ENCODE data around the gene ANXA2R. TPM values are rescaled to one million over a fixed set of nuclear protein-coding genes. Genes with fewer than 3 reads are reported as not detected.

Gene ANXA2R
- total RNA-seq, 1 experiment from 2014 or later, result 0.20 TPM

GRCh38 chr5:43063721-43064171 is 23.6 kb upstream of the ANXA2R start:
- Histone ChIP-seq H3K14ac (ENCODE audit: insufficient read depth, low read length) (peak overlapping the region; percentile 17), H4K20me1 (ENCODE audit: control insufficient read depth, insufficient read depth, insufficient read length) (no peaks in the 10 kb centered on the region), H3K9me3 (ENCODE audit: control insufficient read depth, low read depth, low read length) (no peaks in the 10 kb centered on the region), H3K27ac (ENCODE audit: insufficient read length, low read depth, low read length) (peak overlapping the region; percentile 51), H3K4me1 (ENCODE audit: insufficient read depth, low read length) (peaks cover 9% of the 10 kb centered on the region; the same call in 1 of the 2 replicates), H3K9ac (ENCODE audit: extremely low read depth, insufficient read length, low read length) (no peak overlapping the region), H2AK5ac (ENCODE audit: insufficient read length, low read length) (peak overlapping the region; percentile 84), H2BK15ac (ENCODE audit: low read depth, low read length) (no peak overlapping the region), H3K23ac (ENCODE audit: insufficient read length, low read depth, low read length) (no peak overlapping the region), H4K5ac (ENCODE audit: insufficient read length, low read depth, low read length) (peak overlapping the region; percentile 54), H2BK120ac (ENCODE audit: low read depth, low read length, poor library complexity, severe bottlenecking) (no peak overlapping the region), H3K4me2 (ENCODE audit: insufficient read depth, insufficient read length, low read length) (peak overlapping the region; percentile 76), H3T11ph (ENCODE audit: low read length) (no peak overlapping the region), H2BK20ac (ENCODE audit: low read depth, low read length, poor library complexity, severe bottlenecking) (no peak overlapping the region), H2BK12ac (ENCODE audit: insufficient read length, low read depth, low read length) (peak overlapping the region; percentile 74), H4K91ac (ENCODE audit: insufficient read length, low read depth, low read length) (peak overlapping the region; percentile 88), H3K18ac (ENCODE audit: insufficient read length, low read depth, low read length) (peak overlapping the region; percentile 57), H3K27me3 (ENCODE audit: insufficient read depth, low read length) (no peaks in the 10 kb centered on the region), H2BK5ac (ENCODE audit: insufficient read length, low read length) (no peak overlapping the region), H2AFZ (ENCODE audit: low read length) (no peak overlapping the region), H3K23me2 (ENCODE audit: insufficient read length, low read depth, low read length, poor library complexity, severe bottlenecking) (peaks cover 29% of the 10 kb centered on the region), H3K4ac (ENCODE audit: low read depth, low read length) (no peak overlapping the region), H4K8ac (replicated peaks; ENCODE audit: insufficient read length, low read depth, low read length) (no peak overlapping the region), H3K79me2 (ENCODE audit: insufficient read depth, low read length) (peaks cover 3% of the 10 kb centered on the region; the same call in 1 of the 2 replicates), H3K56ac (ENCODE audit: insufficient read length, low read depth, low read length) (no peak overlapping the region), H3K79me1 (ENCODE audit: insufficient read depth, low read depth, low read length, poor library complexity, severe bottlenecking) (no peaks in the 10 kb centered on the region)
- no peak for TF ChIP-seq CTCF (conservative IDR thresholded peaks at IDR 0.05)
- H3K27me3 Mint-ChIP-seq (ENCODE audit: low read depth), result peaks cover 5% of the 10 kb centered on the region
- no CpG with 5 or more reads among the region's 12 CpGs for WGBS (ENCODE audit: extremely low coverage, insufficient read length, low lambda C conversion rate)
- H3K9me3 Mint-ChIP-seq, result peaks cover 3 to 4% of the 10 kb centered on the region in 2 experiments; a peak in 1 of 5 replicates
- peaks cover 29 to 30% of the 10 kb centered on the region in 2 experiments for H3K4me1 Mint-ChIP-seq
- peak overlapping the region in 1 of 3 experiments; percentile 79; a peak in 2 of 7 replicates for H3K27ac Mint-ChIP-seq
- H3K36me3 Mint-ChIP-seq (ENCODE audit: insufficient read depth in 1 of 3, low read depth in 3 of 3), result peaks cover 0 to 2% (median 0%) of the 10 kb centered on the region in 3 experiments; a peak in 3 of 7 replicates
- peak overlapping the region; percentile 33 to 93; a peak in 2 of 5 replicates for H3K4me3 Mint-ChIP-seq
- peak; percentile 65 for DNase-seq

Data from H9 (cell line).